IMR-90 (cell line): ENCODE data around the gene OXNAD1. TPM values are rescaled to one million over a fixed set of nuclear protein-coding genes. Genes with fewer than 3 reads are reported as not detected.

Source experiments
- ATAC-seq: fragments of 200-7000 bp; cut with Tn5 transposase; 2 replicates; pipeline ENCODE4 v1.9.1; 2020; ENCODE audit warnings: low read depth, mild to moderate bottlenecking, moderate library complexity
- BruUV-seq: library from RNA; stranded (reverse); fragments of 400-500 nt; replicated peaks from 2 replicates; lab custom pipeline; 2021; lab: Mats Ljungman, UMichigan
- CTCF ChIA-PET: fragments of 300-600 bp; formaldehyde crosslinking; extraction: SDS; loops from one replicate; lab custom pipeline; 2021; ENCODE audit warnings: antibody characterized with exemption; lab: Yijun Ruan, JAX
- POLR2A ChIA-PET: fragments of 300-600 bp; sonication (Branson Sonifier 250); formaldehyde crosslinking; loops from one replicate; lab custom pipeline; 2022; ENCODE audit warnings: antibody characterized with exemption; ENCODE audit not compliant: unreplicated experiment; lab: Charles Lee
- DNase-seq: peaks from one replicate; pipeline ENCODE4 v3.0.0; 2013
- H2AFZ ChIP-seq: replicated peaks from 2 replicates; pipeline ENCODE3; 2013; ENCODE audit warnings: low read length, mild to moderate bottlenecking; ENCODE audit not compliant: poor library complexity
- H2AK5ac ChIP-seq: 2 replicates; pipeline ENCODE4 v1.6.1; 2013; ENCODE audit warnings: low read depth, low read length, inconsistent platforms
- H2AK9ac ChIP-seq: replicated peaks from 2 replicates; pipeline ENCODE3; 2013; ENCODE audit warnings: mild to moderate bottlenecking, low read depth, low read length, moderate library complexity; ENCODE audit not compliant: poor library complexity
- H2BK120ac ChIP-seq: 2 replicates; pipeline ENCODE4 v1.6.1; 2013; ENCODE audit warnings: low read depth, low read length, inconsistent platforms
- H2BK15ac ChIP-seq: 3 replicates; pipeline ENCODE4 v1.6.1; 2013; ENCODE audit warnings: low read depth, low read length, inconsistent platforms
- H2BK20ac ChIP-seq: 2 replicates; pipeline ENCODE4 v1.6.1; 2013; ENCODE audit warnings: low read depth, mild to moderate bottlenecking, inconsistent platforms, low read length, moderate library complexity
- H2BK5ac ChIP-seq: 2 replicates; pipeline ENCODE4 v1.6.1; 2013; ENCODE audit warnings: mild to moderate bottlenecking, low read depth, low read length, inconsistent platforms; ENCODE audit not compliant: poor library complexity, severe bottlenecking
- H3K14ac ChIP-seq: replicated peaks from 2 replicates; pipeline ENCODE4 v1.6.1; 2013; ENCODE audit warnings: low read depth, low read length, inconsistent platforms
- H3K18ac ChIP-seq: 2 replicates; pipeline ENCODE4 v1.6.1; 2013; ENCODE audit warnings: low read depth, low read length, control low read depth
- H3K23ac ChIP-seq: 2 replicates; pipeline ENCODE4 v1.6.1; 2013; ENCODE audit warnings: low read depth, low read length, inconsistent platforms
- H3K27ac ChIP-seq: 2 replicates; pipeline ENCODE4 v1.5.1; 2013; ENCODE audit warnings: mild to moderate bottlenecking, control low read depth, low read length; ENCODE audit not compliant: insufficient read depth
- H3K27me3 ChIP-seq: 2 replicates; pipeline ENCODE4 v1.6.1; 2013; ENCODE audit warnings: low read length; ENCODE audit not compliant: control insufficient read depth, insufficient read depth
- H3K36me3 ChIP-seq: 2 replicates; pipeline ENCODE4 v1.6.1; 2013; ENCODE audit warnings: low read length, mixed read lengths; ENCODE audit not compliant: control insufficient read depth, insufficient read depth
- H3K4ac ChIP-seq: 2 replicates; pipeline ENCODE4 v1.6.1; 2013; ENCODE audit warnings: low read depth, low read length, inconsistent platforms
- H3K4me1 ChIP-seq: 2 replicates; pipeline ENCODE4 v1.6.1; 2013; ENCODE audit warnings: low read length, mixed read lengths; ENCODE audit not compliant: control insufficient read depth, insufficient read depth
- H3K4me2 ChIP-seq: 2 replicates; pipeline ENCODE4 v1.6.1; 2013; ENCODE audit warnings: low read depth, mild to moderate bottlenecking, control low read depth, low read length, moderate library complexity
- H3K4me3 ChIP-seq: 2 replicates; pipeline ENCODE4 v1.5.1; 2013; ENCODE audit warnings: low read depth, mild to moderate bottlenecking, control low read depth, low read length, moderate library complexity; ENCODE audit not compliant: insufficient read depth
- H3K56ac ChIP-seq: 2 replicates; pipeline ENCODE4 v1.6.1; 2013; ENCODE audit warnings: low read length, inconsistent platforms; ENCODE audit not compliant: insufficient read depth; ENCODE audit errors: extremely low read depth
- H3K79me1 ChIP-seq, 2 experiments: 2 replicates each; pipeline ENCODE4 v1.6.1; 2013; ENCODE audit warnings: low read length in 2 of 2, inconsistent platforms in 1 of 2, low read depth in 1 of 2
- H3K9ac ChIP-seq: 2 replicates; pipeline ENCODE4 v1.6.1; 2013; ENCODE audit warnings: low read depth, low read length, control low read depth
- H3K9me1 ChIP-seq: 2 replicates; pipeline ENCODE4 v1.6.1; 2013; ENCODE audit warnings: low read length, inconsistent platforms; ENCODE audit not compliant: insufficient read depth
- H3K9me3 ChIP-seq: 2 replicates; pipeline ENCODE4 v1.6.1; 2013; ENCODE audit warnings: low read length; ENCODE audit not compliant: control insufficient read depth, insufficient read depth
- H4K20me1 ChIP-seq: 2 replicates; pipeline ENCODE4 v1.6.1; 2013; ENCODE audit warnings: low read length, inconsistent platforms; ENCODE audit not compliant: insufficient read depth
- H4K5ac ChIP-seq: 2 replicates; pipeline ENCODE4 v1.6.1; 2013; ENCODE audit warnings: mild to moderate bottlenecking, low read depth, low read length, control low read depth
- H4K8ac ChIP-seq, 2 experiments: 2 replicates each; pipeline ENCODE4 v1.6.1; 2013; ENCODE audit warnings: low read depth in 2 of 2, low read length in 2 of 2, control low read depth in 1 of 2, inconsistent platforms in 1 of 2
- H4K91ac ChIP-seq: 2 replicates; pipeline ENCODE4 v1.6.1; 2013; ENCODE audit warnings: low read depth, low read length, inconsistent platforms; ENCODE audit not compliant: insufficient read depth
- CEBPB ChIP-seq: IDR thresholded peaks from 2 replicates; pipeline ENCODE4 v1.6.1; 2012; ENCODE audit warnings: low read depth, low read length, improper control_type of control experiment
- MXI1 ChIP-seq: IDR thresholded peaks from 2 replicates; pipeline ENCODE4 v1.6.1; 2012; ENCODE audit warnings: low read depth, mild to moderate bottlenecking, low read length, moderate library complexity, borderline replicate concordance
- NFE2L2 ChIP-seq: fragments of 150-350 bp; IDR thresholded peaks from 2 replicates; pipeline ENCODE4 v1.6.1; 2016; ENCODE audit warnings: low read depth, mild to moderate bottlenecking, low read length
- POLR2A ChIP-seq: IDR thresholded peaks from 2 replicates; pipeline ENCODE4 v1.6.1; 2012; ENCODE audit warnings: mild to moderate bottlenecking, low read depth, low read length
- RAD21 ChIP-seq: IDR thresholded peaks from 2 replicates; pipeline ENCODE4 v1.6.1; 2012; ENCODE audit warnings: low read length, improper control_type of control experiment
- RCOR1 ChIP-seq: IDR thresholded peaks from 2 replicates; pipeline ENCODE4 v1.6.1; 2012; ENCODE audit warnings: mild to moderate bottlenecking, low read length, improper control_type of control experiment; ENCODE audit not compliant: insufficient replicate concordance
- RFX5 ChIP-seq: IDR thresholded peaks from 2 replicates; pipeline ENCODE4 v1.8.0; 2012; ENCODE audit warnings: low read depth, mild to moderate bottlenecking, low read length, moderate library complexity
- WGBS, 2 experiments: methylation state at CpG; one replicate each; pipeline versions ENCODE4 v1.1.5 to v1.1.7; 2013; ENCODE audit warnings: missing lambda C conversion rate in 2 of 2; ENCODE audit not compliant: insufficient read length in 1 of 2; ENCODE audit errors: extremely low coverage in 2 of 2; 5-methylcytosine and 5-hydroxymethylcytosine counted together
- dilution Hi-C: fragments of 300-500 bp; cut with HindIII; formaldehyde crosslinking; loops from one replicate; pipeline ENCODE4 v1.14.3; 2018; ENCODE audit warnings: low sequenced_read_pairs; ENCODE audit not compliant: unreplicated experiment
- in situ Hi-C: fragments of 300-500 bp; cut with MboI; formaldehyde crosslinking; loops from 3 replicates; pipeline ENCODE4 v1.14.3; 2019; ENCODE audit warnings: low sequenced_read_pairs, inconsistent platforms, mixed read lengths
- intact Hi-C: fragments of 100-400 bp; cut with micrococcal nuclease; formaldehyde crosslinking; loops from 2 replicates; pipeline ENCODE4 v1.10.0; 2022
- polyA plus RNA-seq, 3 experiments: library from polyadenylated mRNA; depleted of rRNA; stranded (reverse); fragments of >200 nt; gene quantifications; 2 replicates each; pipeline ENCODE4 v1.2.3, GENCODE V29; 2012; ENCODE audit warnings: low replicate concordance in 1 of 3
- total RNA-seq: library from RNA; depleted of rRNA; stranded (reverse); fragments of >200 nt; gene quantifications from 2 replicates; pipeline ENCODE4 v1.2.3, GENCODE V29; 2012

Gene OXNAD1
- total and polyA plus RNA-seq, 2 of the 4 experiments (the other 2 are of a cell fraction): 6.2 to 11.3 TPM

GRCh38 chr3:16247282-16248061 lies 17.5 kb upstream of the OXNAD1 start (continued):
- TF ChIP-seq RAD21 (peak; percentile 99), MXI1 (no peak), RFX5 (no peak)

- H2AFZ ChIP-seq: no peak overlapping the region
- H2BK15ac ChIP-seq: no peak overlapping the region
- no peak overlapping the region for H3K27ac ChIP-seq
- H2BK20ac ChIP-seq: no peak overlapping the region
- H2AK9ac ChIP-seq: no peak overlapping the region
- H3K56ac ChIP-seq: no peak overlapping the region
- ChIA-PET POLR2A (no interaction called here), CTCF (interaction anchor here (0.8 to 1.2 kb wide), 4 partner anchors 68 to 435 kb away, joined by 3 to 4 read pairs (median 3); no protein-coding TSS in a partner anchor)
- no peak for DNase-seq
- H3K27me3 ChIP-seq: no peaks in the 10 kb centered on the region
- TF ChIP-seq RAD21 (no peak), NFE2L2 (no peak), CEBPB (no peak), RCOR1 (no peak), POLR2A (no peak)
- in situ Hi-C loops (loop anchor here (25.0 kb wide), 1 partner anchor 611 kb away; no protein-coding TSS in a partner anchor), dilution Hi-C loops (no loop called here), intact Hi-C loops (loop anchor here (10.0 kb wide), 1 partner anchor 614 kb away; no protein-coding TSS in a partner anchor)
- H4K20me1 ChIP-seq: no peaks in the 10 kb centered on the region
- no peak overlapping the region for H4K91ac ChIP-seq
- no peak overlapping the region for H3K4me2 ChIP-seq
- no peak overlapping the region; a peak in 1 of 4 replicates for H4K8ac ChIP-seq
- no TSS peak for BruUV-seq
- H3K23ac ChIP-seq: no peak overlapping the region
- H3K18ac ChIP-seq: no peak overlapping the region
- no peak overlapping the region for H2BK5ac ChIP-seq
- no peak overlapping the region for H4K5ac ChIP-seq
- ATAC-seq: no peak
- H3K36me3 ChIP-seq: no peaks in the 10 kb centered on the region
- H3K4ac ChIP-seq: no peak overlapping the region
- no peaks in the 10 kb centered on the region for H3K9me3 ChIP-seq
- peaks cover 13% of the 10 kb centered on the region for H3K9me1 ChIP-seq
- no peak overlapping the region for H2AK5ac ChIP-seq
- H3K4me1 ChIP-seq: peaks cover 13% of the 10 kb centered on the region
- H3K14ac ChIP-seq: no peak overlapping the region
- H3K9ac ChIP-seq: no peak overlapping the region
- no peak overlapping the region for H3K4me3 ChIP-seq
- no peaks in the 10 kb centered on the region for H3K79me1 ChIP-seq
- 0 out of 2 replicates have a peak overlapping the region, but pooled peaks have one; percentile 90 for H2BK120ac ChIP-seq
- WGBS, 2 experiments: 90% methylated on average over 2 of the region's 5 CpGs; no CpG with 5 or more reads in 1 of the 2 experiments
Observed at GRCh38 chr3:16248556-16248955, 16.5 kb upstream of the OXNAD1 start.
